ENCODE measurements around the gene ARAP1. TPM values are rescaled to one million over a fixed set of nuclear protein-coding genes. Genes with fewer than 3 reads are reported as not detected.

Gene ARAP1
- total and polyA plus RNA-seq, 2 of the 8 experiments (the other 6 are each of a cell fraction or from before 2014, with no cell fraction given): 25.7 to 61.6 TPM

- no peak for TF ChIP-seq GTF2F1 (IDR thresholded peaks at IDR 0.05; ENCODE audit: borderline replicate concordance, low read depth, low read length)
- no peak for TF ChIP-seq KDM1A (IDR thresholded peaks at IDR 0.05; ENCODE audit: borderline replicate concordance, low read length)
- no peak for TF ChIP-seq SIX5 (IDR thresholded peaks at IDR 0.05; ENCODE audit: low read depth, low read length)
- TF ChIP-seq ASH2L (IDR thresholded peaks at IDR 0.05; ENCODE audit: low read length): no peak
- TF ChIP-seq SP1 (IDR thresholded peaks at IDR 0.05; ENCODE audit: low read depth, low read length): no peak
- no peak for TF ChIP-seq CTBP2 (IDR thresholded peaks at IDR 0.05; ENCODE audit: borderline replicate concordance, insufficient read depth, insufficient read length, low read length)
- TF ChIP-seq KDM4A (IDR thresholded peaks at IDR 0.05; ENCODE audit: low read depth, low read length, severe bottlenecking): no peak
- TF ChIP-seq SUZ12 (IDR thresholded peaks at IDR 0.05; ENCODE audit: low read length): no peak
- no peak for TF ChIP-seq CHD7 (IDR thresholded peaks at IDR 0.05; ENCODE audit: insufficient replicate concordance, low read length)
- TF ChIP-seq NRF1 (IDR thresholded peaks at IDR 0.05; ENCODE audit: low read depth, low read length): no peak
Measured at GRCh38 chr11:72776117-72776843, 24.1 kb upstream of the ARAP1 start (continued).

Measured in H1 (cell line).